H9 (cell line): ENCODE results near the gene MSMP. TPM values are rescaled to one million over a fixed set of nuclear protein-coding genes. Genes with fewer than 3 reads are reported as not detected.
A peak's percentile ranks its signal among the peaks of the same experiment; 100 is the strongest.

Experiments
- DNase-seq: peaks from one replicate; pipeline ENCODE4 v3.0.0-alpha.2; 2017
- H2AFZ ChIP-seq: one replicate; pipeline ENCODE4 v1.6.1; 2013; ENCODE audit warnings: mild to moderate bottlenecking, low read length, control low read depth, moderate library complexity
- H2AK5ac ChIP-seq: 2 replicates; pipeline ENCODE4 v1.6.1; 2013; ENCODE audit warnings: low read length, control low read depth, mixed read lengths; ENCODE audit not compliant: insufficient read length
- H2BK120ac ChIP-seq: one replicate; pipeline ENCODE4 v1.6.1; 2013; ENCODE audit warnings: low read depth, mild to moderate bottlenecking, low read length, control low read depth, inconsistent platforms; ENCODE audit not compliant: poor library complexity, severe bottlenecking
- H2BK12ac ChIP-seq: 2 replicates; pipeline ENCODE4 v1.6.1; 2013; ENCODE audit warnings: low read length, control low read depth, mixed read lengths, low read depth; ENCODE audit not compliant: insufficient read length
- H2BK15ac ChIP-seq: 2 replicates; pipeline ENCODE4 v1.6.1; 2013; ENCODE audit warnings: low read depth, low read length, control low read depth
- H2BK20ac ChIP-seq: one replicate; pipeline ENCODE4 v1.6.1; 2013; ENCODE audit warnings: low read depth, mild to moderate bottlenecking, low read length, control low read depth, inconsistent platforms; ENCODE audit not compliant: poor library complexity, severe bottlenecking
- H2BK5ac ChIP-seq: 2 replicates; pipeline ENCODE4 v1.6.1; 2013; ENCODE audit warnings: low read length, control low read depth, mixed read lengths; ENCODE audit not compliant: insufficient read length
- H3K14ac ChIP-seq: 2 replicates; pipeline ENCODE4 v1.6.1; 2013; ENCODE audit warnings: low read length, control low read depth; ENCODE audit not compliant: insufficient read depth
- H3K18ac ChIP-seq: 2 replicates; pipeline ENCODE4 v1.6.1; 2013; ENCODE audit warnings: low read depth, mild to moderate bottlenecking, mixed read lengths, low read length, control low read depth; ENCODE audit not compliant: insufficient read length
- H3K23ac ChIP-seq: 2 replicates; pipeline ENCODE4 v1.6.1; 2013; ENCODE audit warnings: low read length, control low read depth, mixed read lengths, low read depth; ENCODE audit not compliant: insufficient read length
- H3K23me2 ChIP-seq: 2 replicates; pipeline ENCODE4 v1.6.1; 2013; ENCODE audit warnings: low read depth, mild to moderate bottlenecking, mixed read lengths, low read length, control low read depth; ENCODE audit not compliant: insufficient read length, poor library complexity, severe bottlenecking
- H3K27ac ChIP-seq: 2 replicates; pipeline ENCODE4 v1.5.1; 2013; ENCODE audit warnings: low read length, control low read depth, mixed read lengths, low read depth; ENCODE audit not compliant: insufficient read length
- H3K27me3 ChIP-seq: 2 replicates; pipeline ENCODE4 v1.6.1; 2013; ENCODE audit warnings: low read length, control low read depth, inconsistent platforms; ENCODE audit not compliant: insufficient read depth
- H3K4ac ChIP-seq: 2 replicates; pipeline ENCODE4 v1.6.1; 2013; ENCODE audit warnings: low read depth, mild to moderate bottlenecking, control low read depth, inconsistent platforms, low read length, moderate library complexity
- H3K4me1 ChIP-seq: 2 replicates; pipeline ENCODE4 v1.6.1; 2013; ENCODE audit warnings: low read length, control low read depth, inconsistent platforms; ENCODE audit not compliant: insufficient read depth
- H3K4me2 ChIP-seq: 2 replicates; pipeline ENCODE4 v1.6.1; 2013; ENCODE audit warnings: low read length, control low read depth, mixed read lengths; ENCODE audit not compliant: insufficient read length, insufficient read depth
- H3K56ac ChIP-seq: 2 replicates; pipeline ENCODE4 v1.6.1; 2013; ENCODE audit warnings: low read depth, mild to moderate bottlenecking, mixed read lengths, low read length, control low read depth; ENCODE audit not compliant: insufficient read length
- H3K79me1 ChIP-seq: 2 replicates; pipeline ENCODE4 v1.6.1; 2013; ENCODE audit warnings: low read depth, mild to moderate bottlenecking, moderate library complexity, low read length, control low read depth, inconsistent platforms; ENCODE audit not compliant: insufficient read depth, poor library complexity, severe bottlenecking
- H3K79me2 ChIP-seq: 2 replicates; pipeline ENCODE4 v1.6.1; 2013; ENCODE audit warnings: low read length, control low read depth, inconsistent platforms; ENCODE audit not compliant: insufficient read depth
- H3K9ac ChIP-seq: 2 replicates; pipeline ENCODE4 v1.6.1; 2013; ENCODE audit warnings: low read length, control low read depth, mixed read lengths; ENCODE audit not compliant: insufficient read length; ENCODE audit errors: extremely low read depth
- H3K9me3 ChIP-seq: one replicate; pipeline ENCODE4 v1.6.1; 2013; ENCODE audit warnings: low read depth, low read length, inconsistent platforms; ENCODE audit not compliant: control insufficient read depth
- H3T11ph ChIP-seq: one replicate; pipeline ENCODE4 v1.6.1; 2013; ENCODE audit warnings: mild to moderate bottlenecking, low read length, control low read depth, inconsistent platforms
- H4K20me1 ChIP-seq: one replicate; pipeline ENCODE4 v1.6.1; 2013; ENCODE audit not compliant: control insufficient read depth, insufficient read length, insufficient read depth
- H4K5ac ChIP-seq: 2 replicates; pipeline ENCODE4 v1.6.1; 2013; ENCODE audit warnings: low read depth, mild to moderate bottlenecking, mixed read lengths, low read length, control low read depth; ENCODE audit not compliant: insufficient read length
- H4K8ac ChIP-seq: replicated peaks from 2 replicates; pipeline ENCODE4 v1.6.1; 2013; ENCODE audit warnings: low read length, control low read depth, mixed read lengths, low read depth; ENCODE audit not compliant: insufficient read length
- H4K91ac ChIP-seq: 2 replicates; pipeline ENCODE4 v1.6.1; 2013; ENCODE audit warnings: low read depth, mild to moderate bottlenecking, moderate library complexity, mixed read lengths, low read length, control low read depth; ENCODE audit not compliant: insufficient read length
- H3K27ac Mint-ChIP-seq, 3 experiments: 2 replicates in 2 of 3; 3 replicates in 1 of 3; pipeline ENCODE4 v1.8.0; 2020 to 2021; ENCODE audit warnings: mixed read lengths in 3 of 3, mild to moderate bottlenecking in 1 of 3, moderate library complexity in 1 of 3
- H3K27me3 Mint-ChIP-seq: 2 replicates; pipeline ENCODE4 v1.8.0; 2021; ENCODE audit warnings: low read depth, mild to moderate bottlenecking, moderate library complexity, mixed read lengths
- H3K36me3 Mint-ChIP-seq, 3 experiments: 2 replicates in 2 of 3; 3 replicates in 1 of 3; pipeline ENCODE4 v1.8.0; 2020 to 2021; ENCODE audit warnings: low read depth in 3 of 3, mixed read lengths in 3 of 3; ENCODE audit not compliant: insufficient read depth in 1 of 3
- H3K4me1 Mint-ChIP-seq, 2 experiments: 2 replicates each; pipeline ENCODE4 v1.8.0; 2020; ENCODE audit warnings: mixed read lengths in 2 of 2
- H3K4me3 Mint-ChIP-seq, 2 experiments: 2 replicates in 1 of 2; 3 replicates in 1 of 2; pipeline ENCODE4 v1.8.0; 2020 to 2021; ENCODE audit warnings: mild to moderate bottlenecking in 2 of 2, mixed read lengths in 2 of 2, moderate library complexity in 1 of 2
- H3K9me3 Mint-ChIP-seq, 2 experiments: 2 replicates in 1 of 2; 3 replicates in 1 of 2; pipeline ENCODE4 v1.8.0; 2020; ENCODE audit warnings: mild to moderate bottlenecking in 2 of 2, mixed read lengths in 2 of 2, moderate library complexity in 1 of 2
- WGBS: extraction: QIAGEN DNeasy Blood & Tissue Kit; methylation state at CpG from one replicate; pipeline ENCODE4 v1.1.7; 2013; ENCODE audit warnings: missing lambda C conversion rate, low lambda C conversion rate, mixed read lengths; ENCODE audit not compliant: insufficient read length; ENCODE audit errors: extremely low coverage; 5-methylcytosine and 5-hydroxymethylcytosine counted together
- total RNA-seq: library from RNA; stranded (reverse); gene quantifications from 2 replicates; pipeline ENCODE4 v1.2.1, GENCODE V29; 2021
- TF ChIP-seq, protein P1 (sequence below): fragments of 200-600 bp; sonication (generic); conservative IDR thresholded peaks from 3 replicates; pipeline ENCODE4 v1.8.0; 2021; ENCODE audit warnings: antibody characterized with exemption, mild to moderate bottlenecking

MSMP gene
- total RNA-seq, 1 experiment from 2014 or later: 0.83 TPM

DNA sequence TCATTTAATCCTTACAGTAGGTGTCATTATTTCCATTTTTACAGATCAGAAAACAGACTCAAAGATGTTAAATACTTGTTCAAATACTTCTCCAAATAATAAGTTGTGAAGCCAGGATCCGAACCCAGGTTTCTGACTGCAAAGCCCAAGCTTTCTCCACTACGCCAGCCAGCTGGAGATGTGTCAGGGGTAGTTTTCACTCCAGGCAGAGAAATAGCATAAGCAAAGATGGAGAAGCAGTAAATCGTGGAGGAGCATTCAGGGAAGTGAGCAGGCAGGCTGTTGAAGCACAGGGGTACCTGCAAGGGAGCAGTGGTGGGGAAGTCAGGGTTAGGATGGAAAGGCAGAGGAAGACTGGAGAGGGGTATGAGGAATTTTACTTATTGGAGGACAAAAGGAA, 25.0 kb downstream of the MSMP start:
- H2BK20ac ChIP-seq: no peak overlapping the region
- H3K9me3 ChIP-seq: no peaks in the 10 kb centered on the region
- no peak overlapping the region for H4K91ac ChIP-seq
- H3K18ac ChIP-seq: no peak overlapping the region
- no peak overlapping the region for H3K27ac ChIP-seq
- H3T11ph ChIP-seq: no peak overlapping the region
- no peak overlapping the region for H4K8ac ChIP-seq
- no peak overlapping the region for H3K14ac ChIP-seq
- H2AFZ ChIP-seq: no peak overlapping the region
- H4K20me1 ChIP-seq: no peaks in the 10 kb centered on the region
- Mint-ChIP-seq H3K4me1 (peaks cover 15 to 16% of the 10 kb centered on the region in 2 experiments), H3K27me3 (no peaks in the 10 kb centered on the region), H3K27ac (no peak overlapping the region), H3K9me3 (no peaks in the 10 kb centered on the region), H3K4me3 (no peak overlapping the region), H3K36me3 (peaks cover 12 to 19% (median 16%) of the 10 kb centered on the region in 3 experiments; a peak in 6 of 7 replicates)
- H3K4me2 ChIP-seq: peak overlapping the region; percentile 19
- peaks cover 7% of the 10 kb centered on the region for H3K23me2 ChIP-seq
- H3K27me3 ChIP-seq: no peaks in the 10 kb centered on the region
- TF ChIP-seq, protein P1, sequence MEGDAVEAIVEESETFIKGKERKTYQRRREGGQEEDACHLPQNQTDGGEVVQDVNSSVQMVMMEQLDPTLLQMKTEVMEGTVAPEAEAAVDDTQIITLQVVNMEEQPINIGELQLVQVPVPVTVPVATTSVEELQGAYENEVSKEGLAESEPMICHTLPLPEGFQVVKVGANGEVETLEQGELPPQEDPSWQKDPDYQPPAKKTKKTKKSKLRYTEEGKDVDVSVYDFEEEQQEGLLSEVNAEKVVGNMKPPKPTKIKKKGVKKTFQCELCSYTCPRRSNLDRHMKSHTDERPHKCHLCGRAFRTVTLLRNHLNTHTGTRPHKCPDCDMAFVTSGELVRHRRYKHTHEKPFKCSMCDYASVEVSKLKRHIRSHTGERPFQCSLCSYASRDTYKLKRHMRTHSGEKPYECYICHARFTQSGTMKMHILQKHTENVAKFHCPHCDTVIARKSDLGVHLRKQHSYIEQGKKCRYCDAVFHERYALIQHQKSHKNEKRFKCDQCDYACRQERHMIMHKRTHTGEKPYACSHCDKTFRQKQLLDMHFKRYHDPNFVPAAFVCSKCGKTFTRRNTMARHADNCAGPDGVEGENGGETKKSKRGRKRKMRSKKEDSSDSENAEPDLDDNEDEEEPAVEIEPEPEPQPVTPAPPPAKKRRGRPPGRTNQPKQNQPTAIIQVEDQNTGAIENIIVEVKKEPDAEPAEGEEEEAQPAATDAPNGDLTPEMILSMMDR: no peak
- H2BK120ac ChIP-seq: no peak overlapping the region
- no peak overlapping the region for H2AK5ac ChIP-seq
- H3K56ac ChIP-seq: no peak overlapping the region
- no peak overlapping the region for H3K9ac ChIP-seq
- no peak for DNase-seq
- no peak overlapping the region for H2BK15ac ChIP-seq
- peaks cover 6% of the 10 kb centered on the region for H3K79me2 ChIP-seq
- H3K4me1 ChIP-seq: peaks cover 25% of the 10 kb centered on the region; the same call in 1 of the 2 replicates
- no peak overlapping the region for H2BK5ac ChIP-seq
- no peak overlapping the region for H4K5ac ChIP-seq
- no peaks in the 10 kb centered on the region for H3K79me1 ChIP-seq
- WGBS: no CpG with 5 or more reads among the region's 3 CpGs
- H3K23ac ChIP-seq: no peak overlapping the region
- H3K4ac ChIP-seq: no peak overlapping the region
- H2BK12ac ChIP-seq: no peak overlapping the region
